HG03025 (cell line): Measurements from ENCODE around the gene GRM8.

Experiments used
- ATAC-seq: cut with Tn5 transposase; IDR thresholded peaks from one replicate; pipeline ENCODE4 v1.9.1; 2021; ENCODE audit warnings: mild to moderate bottlenecking, moderate library complexity; ENCODE audit not compliant: unreplicated experiment, low FRiP score

GRM8 gene

GRCh38 chr7:127233630-127234029 is 19.1 kb downstream of the GRM8 start:
- ATAC-seq = no peak

- ATAC-seq = no peak
Observed at GRCh38 chr7:127231415-127231814, 21.3 kb downstream of the GRM8 start.

GRCh38 chr7:127230192-127230925 is 22.4 kb downstream of the GRM8 start:
- no peak for ATAC-seq

- no peak for ATAC-seq
Observed at GRCh38 chr7:127226685-127227374, 25.9 kb downstream of the GRM8 start.

GRCh38 chr7:127221731-127222130 is 31.0 kb downstream of the GRM8 start:
- no peak for ATAC-seq

GRCh38 chr7:127214956-127215718 is 37.6 kb downstream of the GRM8 start:
- ATAC-seq = no peak

- no peak for ATAC-seq
Observed at GRCh38 chr7:127209886-127210285, 42.9 kb downstream of the GRM8 start.

GRCh38 chr7:127208860-127209259 is 43.9 kb downstream of the GRM8 start:
- ATAC-seq = no peak

DNA sequence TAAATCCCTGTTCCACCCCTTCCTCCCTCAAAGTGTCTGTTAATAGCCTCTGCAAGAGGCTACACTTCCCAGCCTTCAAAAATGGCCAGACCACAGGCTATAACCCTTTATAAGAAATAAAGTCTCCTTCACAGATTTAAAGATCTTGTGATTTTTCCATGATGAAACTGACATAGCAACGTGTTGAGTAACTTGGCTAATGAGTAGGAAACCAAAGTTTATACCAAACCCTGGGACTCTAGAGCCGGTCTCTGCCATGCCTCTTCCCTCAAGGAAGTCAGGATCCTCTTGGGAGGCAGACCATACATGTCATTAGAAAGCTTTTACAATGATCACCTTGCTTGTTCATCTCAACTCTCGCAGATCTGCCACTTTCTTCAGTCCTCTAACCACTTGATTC is 44.4 kb downstream of the GRM8 start:
- ATAC-seq = no peak

GRCh38 chr7:127207806-127208205 is 44.9 kb downstream of the GRM8 start:
- no peak for ATAC-seq

DNA sequence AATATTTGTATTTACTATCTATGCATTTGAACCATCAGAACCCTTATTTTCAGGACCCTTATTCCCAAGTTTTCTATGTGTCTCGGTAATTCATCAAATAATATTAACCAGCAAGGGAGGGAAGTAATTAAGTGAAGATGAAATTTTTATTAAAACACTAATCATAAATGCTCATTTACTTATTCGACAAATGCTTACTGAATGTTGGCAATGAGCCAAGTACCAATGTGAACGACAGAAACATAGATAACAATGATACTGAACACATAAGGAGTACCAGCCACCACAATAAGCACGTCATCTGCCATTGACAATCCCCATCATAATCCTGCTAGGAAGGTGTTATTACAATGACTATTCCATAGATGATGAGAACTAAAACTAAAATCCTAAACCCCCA is 45.5 kb downstream of the GRM8 start:
- no peak for ATAC-seq

DNA sequence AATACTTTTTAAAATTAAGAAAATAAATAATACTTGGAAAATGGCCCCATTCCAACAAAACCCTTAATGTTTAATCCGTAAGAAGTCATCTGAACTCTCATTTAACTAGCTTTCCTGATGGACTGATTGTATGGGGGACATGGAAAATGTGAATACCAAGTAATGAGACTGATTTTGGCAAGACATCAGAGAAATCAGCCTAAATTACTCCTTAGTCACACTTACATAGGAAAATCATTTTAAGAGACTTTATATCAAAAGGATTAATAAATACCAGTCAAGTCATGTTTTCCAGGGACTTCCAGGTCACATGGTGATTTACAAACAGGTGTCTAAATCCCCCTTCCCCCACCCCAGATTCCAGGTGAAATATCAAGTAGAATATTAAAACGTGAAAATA is 58.2 kb downstream of the GRM8 start:
- ATAC-seq = no peak

DNA sequence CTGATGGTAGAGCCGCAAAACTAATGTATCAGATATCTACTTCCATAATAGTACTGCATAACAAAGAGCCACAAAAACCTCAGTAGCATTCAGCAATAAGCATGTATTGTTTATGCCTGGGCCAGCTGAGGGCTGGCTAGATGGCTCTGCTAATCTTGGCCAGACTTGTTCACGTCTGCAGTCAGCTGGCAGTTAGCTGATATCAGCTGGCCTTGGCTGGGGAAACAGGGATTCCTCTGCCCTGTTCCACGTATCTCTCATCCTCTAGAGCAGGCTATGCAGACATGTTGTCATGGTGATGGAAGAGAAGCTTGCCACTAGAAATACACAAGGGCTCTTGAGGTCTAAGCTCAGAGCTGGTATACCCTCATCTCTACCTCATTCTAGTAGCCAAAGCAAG is 62.9 kb downstream of the GRM8 start:
- ATAC-seq = no peak

DNA sequence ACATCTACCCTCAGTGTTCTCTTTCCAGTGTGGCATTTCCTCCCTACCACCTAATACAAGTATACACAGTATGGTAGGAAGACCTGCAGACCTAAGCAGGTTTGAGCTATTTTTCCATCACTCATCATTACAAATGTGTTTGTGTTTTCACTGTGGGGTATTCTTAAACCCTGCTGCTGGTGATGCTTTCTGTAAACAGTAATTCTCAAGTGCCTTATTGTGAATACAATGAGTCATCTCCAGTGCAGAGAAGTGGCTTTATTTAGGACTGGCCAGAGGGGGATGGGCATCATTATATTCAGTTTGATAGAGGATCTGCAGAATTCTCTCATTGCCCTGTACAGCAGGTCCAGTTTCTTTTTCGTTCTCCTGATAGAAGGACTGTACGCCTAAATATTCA is 63.7 kb downstream of the GRM8 start:
- no peak for ATAC-seq

GRCh38 chr7:127187740-127188139 is 65.0 kb downstream of the GRM8 start:
- ATAC-seq = no peak

- ATAC-seq = no peak
Observed at GRCh38 chr7:127186686-127187085, 66.1 kb downstream of the GRM8 start.

GRCh38 chr7:127177156-127177555 is 75.6 kb downstream of the GRM8 start:
- no peak for ATAC-seq

- no peak for ATAC-seq
Observed at GRCh38 chr7:127162366-127162765, 90.4 kb downstream of the GRM8 start.

DNA sequence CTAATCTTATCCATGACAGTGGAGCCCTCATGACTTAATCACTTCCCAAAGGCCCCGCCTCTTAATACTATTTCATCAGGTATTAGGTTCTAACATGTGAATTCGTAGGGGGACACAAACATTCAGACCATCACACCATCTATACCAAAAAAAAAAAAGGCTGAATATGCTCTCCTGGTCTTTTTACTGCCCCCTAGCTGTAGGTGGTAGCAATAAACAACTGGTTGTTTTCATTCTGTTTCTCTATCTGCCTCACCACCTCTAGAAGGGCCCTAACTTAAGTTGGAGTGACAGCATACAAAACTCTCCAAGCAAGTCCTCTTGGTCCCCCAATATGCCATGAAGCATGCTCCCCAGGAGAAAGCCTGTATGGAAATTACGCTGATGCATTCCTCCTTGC is 94.1 kb downstream of the GRM8 start:
- no peak for ATAC-seq

GRCh38 chr7:127154958-127155357 is 97.8 kb downstream of the GRM8 start:
- no peak for ATAC-seq

GRCh38 chr7:127154101-127154500 is 98.6 kb downstream of the GRM8 start:
- ATAC-seq = no peak

GRCh38 chr7:127153315-127153714 is 99.4 kb downstream of the GRM8 start:
- no peak for ATAC-seq
